Activated T-cell treated with anti-CD3 and anti-CD28 coated beads, Interleukin-2, amount 50 U/mL, for 24 hours (primary cell): ENCODE measurements around the gene ASPN.
A peak's percentile ranks its signal among the peaks of the same experiment; 100 is the strongest.

Experiments used
- DNase-seq: peaks from one replicate; pipeline ENCODE4 v3.0.0-alpha.2; 2020
- H3K27ac Mint-ChIP-seq: 2 replicates; pipeline ENCODE4 v1.8.0; 2020; ENCODE audit warnings: mild to moderate bottlenecking, mixed read lengths
- H3K27me3 Mint-ChIP-seq: 2 replicates; pipeline ENCODE4 v1.8.0; 2020; ENCODE audit warnings: mixed read lengths
- H3K36me3 Mint-ChIP-seq: 2 replicates; pipeline ENCODE4 v1.8.0; 2020; ENCODE audit warnings: low read depth, mixed read lengths
- H3K4me1 Mint-ChIP-seq: 2 replicates; pipeline ENCODE4 v1.8.0; 2020; ENCODE audit warnings: low read depth, mixed read lengths
- H3K4me3 Mint-ChIP-seq: 2 replicates; pipeline ENCODE4 v1.8.0; 2020; ENCODE audit warnings: mild to moderate bottlenecking, moderate library complexity, mixed read lengths
- H3K9me3 Mint-ChIP-seq: 2 replicates; pipeline ENCODE4 v1.8.0; 2020; ENCODE audit warnings: mixed read lengths

ASPN gene

DNA sequence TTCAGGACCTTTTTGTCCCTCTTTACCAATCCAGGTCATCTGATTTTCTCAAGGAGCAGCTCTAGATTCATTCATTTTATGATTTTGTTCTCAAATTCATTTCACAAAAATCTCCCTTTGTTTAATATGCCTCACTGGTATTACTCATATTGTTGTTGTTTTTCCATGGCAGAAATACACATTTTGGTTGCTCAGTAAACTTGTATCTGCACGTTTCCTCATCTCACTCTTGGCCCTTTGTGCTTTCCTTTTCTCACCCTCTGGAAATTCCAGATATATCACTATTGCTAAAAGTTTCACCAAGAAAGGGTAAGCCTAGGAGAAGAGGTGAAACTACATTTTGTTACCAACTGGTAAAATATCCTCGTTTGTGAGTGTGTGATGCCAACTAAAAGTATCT, 14.8 kb downstream of the ASPN start:
- no peak overlapping the region for H3K27ac Mint-ChIP-seq
- no peaks in the 10 kb centered on the region for H3K4me1 Mint-ChIP-seq
- H3K27me3 Mint-ChIP-seq, result no peaks in the 10 kb centered on the region
- no peak overlapping the region for H3K4me3 Mint-ChIP-seq
- no peaks in the 10 kb centered on the region for H3K9me3 Mint-ChIP-seq
- no peak for DNase-seq
- H3K36me3 Mint-ChIP-seq, result no peaks in the 10 kb centered on the region

DNA sequence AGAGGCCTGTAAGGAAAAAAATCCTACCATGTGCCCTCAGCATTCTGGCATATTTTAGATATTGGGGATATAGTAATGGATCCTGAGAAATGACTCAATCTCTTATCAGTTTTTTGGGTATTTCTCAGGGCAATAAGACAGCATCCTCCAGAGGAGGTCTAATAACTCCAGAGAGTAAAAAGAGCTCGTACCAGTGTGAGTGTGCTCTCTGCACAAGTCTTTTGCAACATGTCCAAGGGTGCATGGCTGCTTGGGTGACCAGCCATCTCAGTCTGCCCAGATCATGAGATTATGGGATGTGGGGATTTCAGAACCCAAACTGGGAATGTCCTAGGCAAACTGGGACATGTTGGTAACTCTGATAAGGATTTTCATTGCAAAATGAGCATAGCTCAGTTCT, 15.3 kb downstream of the ASPN start:
- Mint-ChIP-seq H3K27ac (no peak overlapping the region), H3K4me1 (no peaks in the 10 kb centered on the region), H3K9me3 (no peaks in the 10 kb centered on the region), H3K4me3 (no peak overlapping the region), H3K36me3 (no peaks in the 10 kb centered on the region), H3K27me3 (no peaks in the 10 kb centered on the region)
- no peak for DNase-seq

DNA sequence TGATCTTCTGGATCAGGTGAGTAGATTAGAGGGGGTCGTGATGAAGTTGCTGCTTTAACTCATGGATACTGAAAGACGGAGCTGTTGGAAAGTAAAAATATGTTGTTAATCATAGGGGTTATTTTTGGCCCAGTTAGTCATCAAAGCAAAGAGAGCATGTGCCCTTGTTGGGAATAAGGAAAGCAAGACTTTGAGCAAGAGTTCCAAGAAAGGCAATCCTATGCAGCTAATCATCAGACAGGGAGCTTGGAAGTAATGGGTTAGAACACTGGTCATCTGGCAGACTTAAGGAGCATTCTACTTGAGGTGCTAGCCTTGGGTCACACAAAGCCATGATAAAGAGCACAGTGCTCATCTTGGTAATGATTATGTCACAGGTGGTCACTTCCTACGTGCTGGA, 18.3 kb downstream of the ASPN start:
- no peaks in the 10 kb centered on the region for H3K9me3 Mint-ChIP-seq
- H3K27me3 Mint-ChIP-seq, result no peaks in the 10 kb centered on the region
- H3K4me3 Mint-ChIP-seq, result no peak overlapping the region
- DNase-seq, result no peak
- H3K36me3 Mint-ChIP-seq, result no peaks in the 10 kb centered on the region
- no peaks in the 10 kb centered on the region for H3K4me1 Mint-ChIP-seq
- H3K27ac Mint-ChIP-seq, result no peak overlapping the region

DNA sequence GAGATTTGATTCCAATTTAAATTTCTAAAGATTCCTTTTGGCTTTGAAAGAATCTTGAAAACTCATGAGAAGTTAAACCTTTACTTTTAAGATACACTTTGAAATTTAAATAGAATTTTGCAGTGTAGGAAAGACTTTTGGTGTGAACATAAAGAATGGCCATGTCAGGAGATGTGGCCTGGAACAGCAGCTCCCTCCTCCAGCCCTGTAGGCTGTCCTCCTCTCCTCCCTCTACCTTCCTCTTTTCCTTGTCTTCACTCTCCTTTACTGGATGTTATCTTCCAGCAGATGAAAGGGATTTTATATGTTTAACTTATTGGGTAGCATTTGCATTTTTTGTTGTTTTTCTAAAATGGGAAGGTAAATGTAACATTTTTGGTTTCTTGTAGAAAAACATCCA, 18.9 kb downstream of the ASPN start:
- Mint-ChIP-seq H3K9me3 (no peaks in the 10 kb centered on the region), H3K4me1 (no peaks in the 10 kb centered on the region), H3K27ac (no peak overlapping the region), H3K4me3 (no peak overlapping the region), H3K27me3 (no peaks in the 10 kb centered on the region), H3K36me3 (no peaks in the 10 kb centered on the region)
- no peak for DNase-seq

DNA sequence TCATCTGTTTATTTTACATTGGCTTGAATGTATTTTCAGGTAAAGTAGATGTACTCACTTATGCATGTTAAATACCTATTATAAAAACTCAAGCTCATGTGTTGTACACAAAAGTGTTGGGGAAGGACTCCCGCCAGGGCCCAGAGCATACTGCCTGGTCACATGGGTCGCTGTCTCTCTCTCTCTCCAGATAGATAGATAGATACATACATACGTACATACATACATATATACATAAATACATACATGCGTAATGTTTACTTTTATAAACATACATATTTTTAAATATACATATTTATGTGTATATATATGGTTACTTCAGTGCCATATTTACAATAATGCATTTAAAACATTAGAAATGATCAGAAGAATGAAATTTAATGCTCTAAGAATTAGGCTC, 24.7 kb downstream of the ASPN start:
- Mint-ChIP-seq H3K27me3 (no peaks in the 10 kb centered on the region), H3K4me3 (no peak overlapping the region), H3K4me1 (no peaks in the 10 kb centered on the region), H3K27ac (no peak overlapping the region), H3K9me3 (no peaks in the 10 kb centered on the region), H3K36me3 (no peaks in the 10 kb centered on the region)
- no peak for DNase-seq

GRCh38 chr9:92455217-92455616, 27.1 kb downstream of the ASPN start:
- Mint-ChIP-seq H3K27me3 (no peaks in the 10 kb centered on the region), H3K27ac (no peak overlapping the region), H3K36me3 (no peaks in the 10 kb centered on the region), H3K9me3 (no peaks in the 10 kb centered on the region), H3K4me1 (no peaks in the 10 kb centered on the region), H3K4me3 (no peak overlapping the region)
- no peak for DNase-seq

DNA sequence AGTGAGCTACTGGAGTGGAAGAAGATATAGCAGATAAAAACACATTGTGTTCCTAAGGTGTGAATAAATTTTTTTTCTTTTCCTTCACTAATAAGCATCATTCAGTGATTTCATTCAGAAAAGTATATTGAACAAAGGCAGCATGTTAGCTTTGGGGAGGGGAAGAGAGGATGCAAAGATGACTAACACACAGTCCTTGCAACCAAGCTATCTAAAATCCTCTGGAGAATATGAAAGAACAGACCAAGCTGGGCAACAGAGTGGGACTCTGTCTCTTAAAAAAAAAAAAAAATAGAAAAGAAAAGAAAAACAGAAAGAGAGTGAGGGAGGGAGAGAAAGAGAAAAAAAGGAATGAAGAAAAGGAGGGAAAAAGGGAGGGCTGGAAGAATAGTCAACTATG, 35.8 kb downstream of the ASPN start:
- H3K9me3 Mint-ChIP-seq, result no peaks in the 10 kb centered on the region
- no peaks in the 10 kb centered on the region for H3K4me1 Mint-ChIP-seq
- no peak overlapping the region for H3K4me3 Mint-ChIP-seq
- H3K27me3 Mint-ChIP-seq, result no peaks in the 10 kb centered on the region
- H3K36me3 Mint-ChIP-seq, result no peaks in the 10 kb centered on the region
- DNase-seq, result no peak
- no peak overlapping the region for H3K27ac Mint-ChIP-seq

- no peaks in the 10 kb centered on the region for H3K27me3 Mint-ChIP-seq
- H3K27ac Mint-ChIP-seq, result no peak overlapping the region
Observed at GRCh38 chr9:92444841-92445240, 37.5 kb downstream of the ASPN start.

DNA sequence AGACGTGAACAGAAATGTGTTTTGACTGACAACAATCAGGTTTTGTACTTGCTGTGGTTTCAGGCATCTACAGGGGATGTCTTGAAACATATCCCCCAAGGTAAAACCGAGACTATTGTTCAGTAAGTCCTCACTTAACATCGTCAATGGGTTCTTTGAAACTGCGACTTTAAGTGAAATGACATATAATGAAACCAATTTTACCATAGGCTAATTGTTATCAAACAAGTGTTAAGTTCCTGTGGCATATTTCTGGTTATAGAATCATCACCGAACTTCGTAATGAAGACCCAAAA, 41.6 kb downstream of the ASPN start:
- Mint-ChIP-seq H3K4me1 (peaks cover 7% of the 10 kb centered on the region), H3K27me3 (no peaks in the 10 kb centered on the region), H3K27ac (no peak overlapping the region), H3K9me3 (no peaks in the 10 kb centered on the region), H3K36me3 (no peaks in the 10 kb centered on the region), H3K4me3 (no peak overlapping the region)
- no peak for DNase-seq

More at GRCh38 chr9:92444841-92445240, 37.5 kb downstream of the ASPN start:
- DNase-seq, result no peak
- H3K4me3 Mint-ChIP-seq, result no peak overlapping the region
- peaks cover 6% of the 10 kb centered on the region for H3K4me1 Mint-ChIP-seq
- no peaks in the 10 kb centered on the region for H3K9me3 Mint-ChIP-seq
- H3K36me3 Mint-ChIP-seq, result no peaks in the 10 kb centered on the region

- no peak for DNase-seq
- no peaks in the 10 kb centered on the region for H3K27me3 Mint-ChIP-seq
- no peaks in the 10 kb centered on the region for H3K9me3 Mint-ChIP-seq
- H3K4me3 Mint-ChIP-seq, result no peak overlapping the region
- no peak overlapping the region for H3K27ac Mint-ChIP-seq
- no peaks in the 10 kb centered on the region for H3K36me3 Mint-ChIP-seq
- H3K4me1 Mint-ChIP-seq, result peaks cover 7% of the 10 kb centered on the region
Observed at GRCh38 chr9:92439921-92440750, 42.2 kb downstream of the ASPN start.

DNA sequence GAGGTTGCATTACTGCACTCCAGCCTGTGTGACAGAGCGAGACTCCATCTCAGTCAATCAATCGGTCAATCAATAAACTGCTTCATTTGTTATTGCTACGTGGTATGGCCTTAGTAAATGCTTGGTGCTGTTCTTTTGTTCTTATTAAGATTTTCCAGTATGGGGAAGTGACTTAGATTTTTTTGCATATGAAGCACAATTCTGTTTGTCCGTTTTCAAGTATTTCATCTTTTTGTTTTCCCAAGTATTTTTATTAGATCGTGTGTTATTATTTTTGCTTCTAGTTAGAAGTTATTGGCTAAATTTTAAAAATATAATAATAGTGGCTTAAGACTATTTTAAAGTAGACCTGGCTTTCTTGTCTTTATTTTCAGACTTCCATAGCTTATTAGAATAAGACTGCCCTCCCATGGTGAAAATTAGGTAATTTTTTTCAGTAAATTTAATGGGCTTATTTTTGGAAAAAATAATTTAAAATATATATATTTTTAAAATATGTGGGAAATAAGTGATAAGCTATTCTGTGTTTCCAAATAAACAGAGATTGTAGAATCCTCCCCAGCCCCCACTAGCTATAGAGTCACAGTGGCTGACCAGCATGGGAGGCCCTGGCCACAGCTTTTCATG, 43.3 kb downstream of the ASPN start:
- Mint-ChIP-seq H3K36me3 (no peaks in the 10 kb centered on the region), H3K27ac (peak overlapping the region; percentile 20), H3K9me3 (no peaks in the 10 kb centered on the region), H3K4me3 (no peak overlapping the region), H3K4me1 (peaks cover 7% of the 10 kb centered on the region), H3K27me3 (no peaks in the 10 kb centered on the region)
- no peak for DNase-seq

GRCh38 chr9:92435263-92435662, 47.0 kb downstream of the ASPN start:
- Mint-ChIP-seq H3K36me3 (no peaks in the 10 kb centered on the region), H3K4me3 (no peak overlapping the region), H3K27ac (no peak overlapping the region), H3K27me3 (no peaks in the 10 kb centered on the region), H3K9me3 (no peaks in the 10 kb centered on the region), H3K4me1 (peaks cover 3% of the 10 kb centered on the region)
- no peak for DNase-seq

- H3K27ac Mint-ChIP-seq, result no peak overlapping the region
- H3K36me3 Mint-ChIP-seq, result no peaks in the 10 kb centered on the region
- H3K27me3 Mint-ChIP-seq, result no peaks in the 10 kb centered on the region
- no peaks in the 10 kb centered on the region for H3K4me1 Mint-ChIP-seq
- no peak overlapping the region for H3K4me3 Mint-ChIP-seq
- DNase-seq, result no peak
- H3K9me3 Mint-ChIP-seq, result no peaks in the 10 kb centered on the region
Observed at GRCh38 chr9:92432972-92433548, 49.2 kb downstream of the ASPN start.

DNA sequence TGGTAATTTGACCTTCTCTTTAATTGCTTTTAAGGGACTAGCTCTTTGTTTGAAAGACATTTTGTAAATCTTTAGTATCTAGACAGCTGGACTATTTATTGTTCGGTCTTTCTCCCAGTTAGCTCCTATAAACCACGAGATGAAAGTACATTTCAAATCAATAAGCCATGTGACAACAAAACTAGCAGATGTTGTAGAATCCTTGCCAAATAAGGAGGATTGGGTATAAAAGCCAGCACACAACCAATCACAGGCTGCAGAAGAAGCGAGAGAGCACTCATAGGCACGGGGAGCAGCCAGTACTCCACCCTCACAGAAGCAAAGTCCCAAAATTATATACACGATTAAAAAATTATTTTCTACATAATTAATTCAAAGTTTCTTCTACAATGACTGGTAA, 50.0 kb downstream of the ASPN start:
- Mint-ChIP-seq H3K4me3 (no peak overlapping the region), H3K27me3 (no peaks in the 10 kb centered on the region), H3K4me1 (no peaks in the 10 kb centered on the region), H3K36me3 (no peaks in the 10 kb centered on the region), H3K9me3 (no peaks in the 10 kb centered on the region), H3K27ac (no peak overlapping the region)
- DNase-seq, result no peak

DNA sequence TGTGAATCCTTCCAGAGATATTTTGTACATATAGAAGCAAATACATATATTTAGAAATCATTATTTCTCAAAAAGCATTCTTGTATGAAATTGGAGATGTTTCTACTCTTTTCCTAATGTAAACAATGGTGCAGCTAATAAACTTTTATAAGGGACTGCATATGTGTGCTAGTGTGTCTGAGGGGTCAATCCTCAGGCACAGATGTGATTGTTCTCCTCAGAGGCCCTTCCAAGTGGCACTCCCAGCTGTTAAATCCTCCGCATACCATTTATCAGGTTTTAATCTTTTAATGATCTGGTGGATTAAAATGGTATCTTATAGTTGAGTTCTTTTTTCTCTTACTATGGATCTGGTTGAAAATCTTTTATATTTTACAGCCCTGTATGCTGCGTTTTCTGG, 52.5 kb downstream of the ASPN start:
- H3K9me3 Mint-ChIP-seq, result no peaks in the 10 kb centered on the region
- H3K4me1 Mint-ChIP-seq, result no peaks in the 10 kb centered on the region
- no peak overlapping the region for H3K4me3 Mint-ChIP-seq
- DNase-seq, result no peak
- H3K36me3 Mint-ChIP-seq, result no peaks in the 10 kb centered on the region
- H3K27me3 Mint-ChIP-seq, result no peaks in the 10 kb centered on the region
- H3K27ac Mint-ChIP-seq, result no peak overlapping the region
